NAMALWA (cell line): ENCODE data around the gene CMKLR1.

Experiments used
- DNase-seq: peaks from one replicate; pipeline ENCODE4 v3.0.0-alpha.2; 2015; ENCODE audit warnings: low spot score

CMKLR1 gene

GRCh38 chr12:108338915-108339657 lies at the start of gene CMKLR1:
Gene CMKLR1 (minus strand): TSS chr12:108339311. CDS start chr12:108293591, 45,720 bp downstream.
- DNase-seq = no peak

GRCh38 chr12:108387771-108388170 lies 48.7 kb upstream of the CMKLR1 start:
- no peak for DNase-seq

GRCh38 chr12:108386709-108387360 lies 47.7 kb upstream of the CMKLR1 start:
- DNase-seq = no peak

- DNase-seq = no peak
Observed at GRCh38 chr12:108382437-108382801, 43.3 kb upstream of the CMKLR1 start.

- no peak for DNase-seq
Observed at GRCh38 chr12:108381787-108382436, 42.8 kb upstream of the CMKLR1 start.

- no peak for DNase-seq
Observed at GRCh38 chr12:108380382-108380781, 41.3 kb upstream of the CMKLR1 start.

- no peak for DNase-seq
Observed at GRCh38 chr12:108379823-108380222, 40.7 kb upstream of the CMKLR1 start.

- no peak for DNase-seq
Observed at GRCh38 chr12:108378926-108379325, 39.8 kb upstream of the CMKLR1 start.

- DNase-seq = no peak
Observed at GRCh38 chr12:108377260-108377659, 38.1 kb upstream of the CMKLR1 start.

GRCh38 chr12:108375986-108376663 lies 37.0 kb upstream of the CMKLR1 start:
- DNase-seq = no peak

- no peak for DNase-seq
Observed at GRCh38 chr12:108374596-108375320, 35.6 kb upstream of the CMKLR1 start.

GRCh38 chr12:108373111-108373510 lies 34.0 kb upstream of the CMKLR1 start:
- peak; percentile 23 for DNase-seq

GRCh38 chr12:108371801-108372344 lies 32.8 kb upstream of the CMKLR1 start:
- DNase-seq = no peak

- DNase-seq = no peak
Observed at GRCh38 chr12:108370415-108370814, 31.3 kb upstream of the CMKLR1 start.

GRCh38 chr12:108369736-108370396 lies 30.8 kb upstream of the CMKLR1 start:
- no peak for DNase-seq

GRCh38 chr12:108368089-108368488 lies 29.0 kb upstream of the CMKLR1 start:
- no peak for DNase-seq

- DNase-seq = no peak
Observed at GRCh38 chr12:108367436-108367835, 28.3 kb upstream of the CMKLR1 start.

- DNase-seq = no peak
Observed at GRCh38 chr12:108365324-108365723, 26.2 kb upstream of the CMKLR1 start.

GRCh38 chr12:108364879-108365278 lies 25.8 kb upstream of the CMKLR1 start:
- no peak for DNase-seq

- no peak for DNase-seq
Observed at GRCh38 chr12:108363565-108363964, 24.5 kb upstream of the CMKLR1 start.

- no peak for DNase-seq
Observed at GRCh38 chr12:108363165-108363564, 24.1 kb upstream of the CMKLR1 start.
